ENCODE measurements around the gene CPZ.
"Not testable (repeated sequence)": the region's sequence is repeated elsewhere in the genome, so short reads cannot be mapped to it uniquely, and the experiment has no call there.

CPZ gene

GRCh38 chr4:8641256-8641655 lies 48.7 kb downstream of the CPZ start:
- no peak for DNase-seq

- no peak for DNase-seq
These were observed 49.5 kb downstream of the CPZ start for GRCh38 chr4:8641931-8642650.

- DNase-seq: no peak
These were observed 50.2 kb downstream of the CPZ start for GRCh38 chr4:8642651-8643321.

- DNase-seq: no peak
These were observed 50.9 kb downstream of the CPZ start for GRCh38 chr4:8643441-8643840.

GRCh38 chr4:8643986-8644385 lies 51.4 kb downstream of the CPZ start:
- DNase-seq: no peak

- DNase-seq: no peak
These were observed 51.9 kb downstream of the CPZ start for GRCh38 chr4:8644461-8644891.

- no peak for DNase-seq
These were observed 52.6 kb downstream of the CPZ start for GRCh38 chr4:8644966-8645752.

- DNase-seq: no peak
These were observed 53.2 kb downstream of the CPZ start for GRCh38 chr4:8645753-8646124.

GRCh38 chr4:8646296-8647093 lies 53.9 kb downstream of the CPZ start:
- no peak for DNase-seq

GRCh38 chr4:8647094-8647570 lies 54.6 kb downstream of the CPZ start:
- DNase-seq: no peak

- no peak for DNase-seq
These were observed 55.1 kb downstream of the CPZ start for GRCh38 chr4:8647626-8648025.

- no peak for DNase-seq
These were observed 55.7 kb downstream of the CPZ start for GRCh38 chr4:8648296-8648695.

- no peak for DNase-seq
These were observed 56.5 kb downstream of the CPZ start for GRCh38 chr4:8648816-8649630.

GRCh38 chr4:8649631-8650361 lies 57.2 kb downstream of the CPZ start:
- DNase-seq: no peak

GRCh38 chr4:8651661-8652180 lies 59.2 kb downstream of the CPZ start:
- no peak for DNase-seq

- DNase-seq: no peak
These were observed 59.9 kb downstream of the CPZ start for GRCh38 chr4:8652181-8653078.

- DNase-seq: no peak
These were observed 60.9 kb downstream of the CPZ start for GRCh38 chr4:8653326-8654000.

- not testable (repeated sequence) for DNase-seq
These were observed 61.6 kb downstream of the CPZ start for GRCh38 chr4:8654139-8654538.

All from DMS 273 treated with DMSO at 0.1 percent for 48 hours (cell line).